GM18505 (cell line): ENCODE data around the gene TMEM52B.
"Not testable (repeated sequence)": the region's sequence is repeated elsewhere in the genome, so short reads cannot be mapped to it uniquely, and the experiment has no call there.

Experiments
- ATAC-seq: cut with Tn5 transposase; IDR thresholded peaks from one replicate; pipeline ENCODE4 v1.9.1; 2021; ENCODE audit not compliant: unreplicated experiment
- POLR2A ChIP-seq: IDR thresholded peaks from 4 replicates; pipeline ENCODE4 v1.6.1; 2011; ENCODE audit warnings: borderline replicate concordance; ENCODE audit not compliant: insufficient read depth, insufficient read length; ENCODE audit errors: extremely low read depth

Gene TMEM52B

GRCh38 chr12:10211940-10212738, 33.3 kb downstream of the TMEM52B start:
- no peak for TF ChIP-seq POLR2A
- ATAC-seq: no peak

GRCh38 chr12:10212739-10213131, 33.9 kb downstream of the TMEM52B start, which contains the start of gene GABARAPL1:
Gene GABARAPL1 (plus strand): TSS chr12:10212877. CDS start chr12:10213130, 253 bp downstream.
- peak; percentile 60 for ATAC-seq
- no peak for TF ChIP-seq POLR2A

- peak; percentile 46 for TF ChIP-seq POLR2A
- peak; percentile 42 for ATAC-seq
These were observed 34.6 kb downstream of the TMEM52B start for GRCh38 chr12:10213168-10214135.

GRCh38 chr12:10214136-10214894, 35.5 kb downstream of the TMEM52B start:
- no peak for ATAC-seq
- no peak for TF ChIP-seq POLR2A

GRCh38 chr12:10214895-10215267, 36.0 kb downstream of the TMEM52B start:
- no peak for ATAC-seq
- TF ChIP-seq POLR2A: no peak

- ATAC-seq: no peak
- TF ChIP-seq POLR2A: no peak
These were observed 36.6 kb downstream of the TMEM52B start for GRCh38 chr12:10215436-10215835.

- ATAC-seq: not testable (repeated sequence)
These were observed 37.1 kb downstream of the TMEM52B start for GRCh38 chr12:10215946-10216345.

- TF ChIP-seq POLR2A: no peak
- no peak for ATAC-seq
These were observed 39.2 kb downstream of the TMEM52B start for GRCh38 chr12:10218021-10218420.

- no peak for ATAC-seq
- TF ChIP-seq POLR2A: no peak
These were observed 41.7 kb downstream of the TMEM52B start for GRCh38 chr12:10220398-10221077.

- no peak for TF ChIP-seq POLR2A
- ATAC-seq: no peak
These were observed 43.0 kb downstream of the TMEM52B start for GRCh38 chr12:10221846-10222245.

GRCh38 chr12:10223208-10223607, 44.4 kb downstream of the TMEM52B start:
- no peak for ATAC-seq
- no peak for TF ChIP-seq POLR2A

- not testable (repeated sequence) for ATAC-seq
These were observed 46.6 kb downstream of the TMEM52B start for GRCh38 chr12:10225426-10225825.

GRCh38 chr12:10226086-10226485, 47.3 kb downstream of the TMEM52B start:
- no peak for TF ChIP-seq POLR2A
- ATAC-seq: no peak

- ATAC-seq: no peak
- no peak for TF ChIP-seq POLR2A
These were observed 47.9 kb downstream of the TMEM52B start for GRCh38 chr12:10226731-10227130.
